DMS114 treated with DMSO at 0.1 percent for 48 hours (cell line): ENCODE results near the gene RPL13A.

ENCODE experiments used
- DNase-seq: peaks from one replicate; lab custom pipeline; 2025; ENCODE audit not compliant: unreplicated experiment; lab: John Stamatoyannopoulos, UW

The RPL13A gene

DNA sequence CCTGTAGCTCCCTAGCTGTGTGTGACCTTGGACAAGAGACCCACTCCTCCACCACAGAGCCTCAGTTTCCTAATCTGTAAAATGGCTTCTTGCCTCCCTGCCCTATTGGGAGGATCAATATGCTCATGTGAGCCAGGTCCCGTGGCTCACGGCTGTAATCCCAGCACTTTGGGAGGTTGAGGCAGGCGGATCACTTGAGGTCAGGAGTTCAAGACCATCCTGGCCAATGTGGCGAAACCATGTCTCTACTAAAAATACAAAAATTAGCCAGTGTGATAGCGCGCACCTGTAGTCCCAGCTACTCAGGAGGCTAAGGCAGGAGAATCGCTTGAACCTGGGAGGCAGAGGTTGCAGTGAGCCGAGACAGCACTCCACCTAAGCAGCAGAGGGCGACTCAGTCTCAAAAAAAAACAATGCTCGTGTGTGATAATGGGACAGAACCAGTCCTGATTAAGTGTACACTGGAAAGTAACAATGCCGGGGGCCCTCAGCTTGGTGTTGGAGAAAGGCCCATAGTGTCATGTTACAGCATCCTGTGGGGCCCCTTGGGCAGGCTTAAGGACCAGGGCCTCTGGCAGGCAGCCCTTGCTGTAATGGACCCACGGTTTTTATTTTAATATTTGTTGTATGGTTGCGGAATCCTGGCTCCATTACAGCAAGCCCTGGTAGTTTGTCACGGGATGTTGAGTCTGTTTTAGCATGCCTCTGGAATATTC lies 15.6 kb downstream of the RPL13A start:
- DNase-seq: no peak

DNA sequence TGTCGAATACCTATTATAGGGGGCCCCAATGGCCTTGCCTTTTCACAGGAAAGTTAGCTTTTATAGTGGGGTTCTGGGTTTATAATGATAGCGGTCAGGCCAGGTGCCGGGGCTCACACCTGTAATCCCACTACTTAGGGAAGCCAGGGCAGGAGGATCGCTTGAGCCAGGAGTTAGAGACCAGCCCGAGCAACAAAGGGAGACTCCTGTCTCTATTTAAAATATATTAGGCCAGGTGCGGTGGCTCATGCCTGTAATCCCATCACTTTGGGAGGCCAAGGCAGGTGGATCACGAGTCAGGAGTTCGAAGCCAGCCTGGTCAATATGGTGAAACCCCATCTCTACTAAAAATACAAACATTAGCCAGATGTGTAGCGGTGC lies 16.2 kb downstream of the RPL13A start:
- no peak for DNase-seq

DNA sequence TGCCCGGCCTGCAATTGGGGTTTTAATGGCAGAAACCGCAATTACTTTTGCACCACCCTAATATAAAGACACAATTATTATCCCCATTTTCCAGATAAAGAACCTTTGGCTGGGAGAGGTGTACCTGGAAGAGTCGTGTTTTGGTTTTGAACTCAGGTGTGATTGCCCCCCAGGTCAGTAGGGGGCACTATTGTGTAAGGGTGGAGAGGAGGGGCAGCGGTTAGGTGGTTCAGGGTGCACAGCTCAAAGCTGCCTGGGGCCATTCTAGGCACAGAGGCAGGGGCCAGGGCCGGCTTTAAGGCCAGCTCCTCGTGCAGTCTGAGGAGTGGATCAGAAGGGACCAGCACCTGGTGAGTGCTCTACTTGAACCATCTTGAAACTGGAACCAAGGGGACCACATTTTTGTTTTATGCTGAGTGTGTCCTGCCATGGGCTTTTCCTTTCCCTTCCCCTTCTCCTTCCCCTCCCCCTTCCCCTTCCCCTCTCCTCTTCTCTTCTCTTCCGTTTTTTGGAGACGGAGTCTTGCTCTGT lies 19.2 kb downstream of the RPL13A start:
- no peak for DNase-seq

DNA sequence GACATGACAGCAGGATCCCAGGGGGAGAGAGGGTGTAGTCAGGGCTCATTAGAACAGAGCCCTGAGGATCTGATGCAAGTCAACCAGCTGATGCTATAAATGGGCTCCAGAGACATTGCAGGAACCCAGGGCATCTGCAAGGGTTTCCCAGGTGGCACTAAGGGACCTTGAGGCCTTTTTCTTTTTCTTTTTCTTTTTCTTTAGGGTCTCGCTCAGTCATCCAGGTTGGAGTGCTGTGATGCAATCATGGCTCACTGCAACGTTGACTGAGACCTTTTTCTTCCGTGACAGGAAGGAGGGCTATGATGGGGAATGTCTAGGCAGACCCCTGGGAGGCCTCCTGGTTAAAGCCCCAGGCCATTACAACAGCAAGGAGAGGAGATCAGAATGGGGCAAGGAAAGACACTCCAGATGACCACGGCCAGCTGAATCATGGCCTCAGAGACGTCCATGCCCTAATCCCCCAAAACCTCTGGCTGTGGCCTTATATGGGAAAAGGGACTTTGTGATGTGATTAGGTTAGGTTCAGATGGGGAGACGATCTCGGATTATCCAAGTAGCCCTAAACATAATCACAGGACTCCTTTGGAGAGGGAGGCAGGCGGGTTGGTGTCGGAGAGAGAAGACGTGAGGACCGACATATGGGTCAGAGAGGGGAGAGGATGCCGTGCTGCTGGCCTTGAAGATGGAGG lies 20.5 kb downstream of the RPL13A start:
- DNase-seq: no peak

DNA sequence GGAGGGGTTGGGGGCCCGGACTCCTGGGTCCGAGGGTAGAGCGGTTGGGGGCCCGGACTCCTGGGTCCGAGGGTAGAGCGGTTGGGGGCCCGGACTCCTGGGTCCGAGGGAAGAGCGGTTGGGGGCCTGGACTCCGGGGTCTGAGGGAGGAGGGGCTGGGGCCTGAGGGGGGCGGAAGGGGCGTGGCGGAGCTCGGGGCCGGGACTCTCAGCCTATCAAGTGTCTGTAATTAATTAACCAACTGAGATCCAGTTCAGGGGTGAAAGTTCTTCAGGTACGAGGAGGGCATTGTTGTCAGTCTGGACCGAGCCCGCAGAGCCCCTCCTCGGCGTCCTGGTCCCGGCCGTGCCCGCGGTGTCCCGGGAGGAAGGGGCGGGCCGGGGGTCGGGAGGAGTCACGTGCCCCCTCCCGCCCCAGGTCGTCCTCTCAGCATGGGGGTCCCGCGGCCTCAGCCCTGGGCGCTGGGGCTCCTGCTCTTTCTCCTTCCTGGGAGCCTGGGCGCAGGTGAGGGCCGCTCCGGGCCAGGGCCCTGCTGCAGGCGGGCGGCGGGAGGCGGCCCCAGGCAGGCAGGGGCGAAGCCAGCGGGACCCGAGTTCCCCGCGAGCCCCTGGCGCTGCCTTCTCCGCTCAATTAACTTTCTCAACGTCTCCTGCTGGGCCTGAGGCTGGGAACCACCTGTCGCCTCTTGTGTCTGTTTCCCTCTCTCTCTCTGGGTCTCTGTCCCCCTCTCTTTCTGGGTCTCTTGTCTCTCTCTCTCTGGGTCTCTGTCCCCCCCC lies 25.8 kb downstream of the RPL13A start:
- DNase-seq: no peak

DNA sequence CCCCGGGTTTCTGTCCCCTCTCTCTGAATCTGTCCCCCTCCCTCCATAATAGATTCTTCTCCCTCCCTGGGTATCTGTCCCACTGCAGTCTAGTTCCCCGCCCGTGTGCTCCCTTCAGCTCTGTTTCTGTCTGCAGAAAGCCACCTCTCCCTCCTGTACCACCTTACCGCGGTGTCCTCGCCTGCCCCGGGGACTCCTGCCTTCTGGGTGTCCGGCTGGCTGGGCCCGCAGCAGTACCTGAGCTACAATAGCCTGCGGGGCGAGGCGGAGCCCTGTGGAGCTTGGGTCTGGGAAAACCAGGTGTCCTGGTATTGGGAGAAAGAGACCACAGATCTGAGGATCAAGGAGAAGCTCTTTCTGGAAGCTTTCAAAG lies 26.3 kb downstream of the RPL13A start:
- no peak for DNase-seq

DNA sequence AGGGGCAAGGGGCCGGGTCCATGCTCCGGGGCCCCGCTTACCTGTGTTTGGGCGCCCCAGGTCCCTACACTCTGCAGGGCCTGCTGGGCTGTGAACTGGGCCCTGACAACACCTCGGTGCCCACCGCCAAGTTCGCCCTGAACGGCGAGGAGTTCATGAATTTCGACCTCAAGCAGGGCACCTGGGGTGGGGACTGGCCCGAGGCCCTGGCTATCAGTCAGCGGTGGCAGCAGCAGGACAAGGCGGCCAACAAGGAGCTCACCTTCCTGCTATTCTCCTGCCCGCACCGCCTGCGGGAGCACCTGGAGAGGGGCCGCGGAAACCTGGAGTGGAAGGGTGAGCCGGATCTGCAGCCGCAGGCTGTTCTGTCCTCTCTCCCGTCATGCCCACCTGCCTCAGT lies 26.7 kb downstream of the RPL13A start:
- DNase-seq: no peak

DNA sequence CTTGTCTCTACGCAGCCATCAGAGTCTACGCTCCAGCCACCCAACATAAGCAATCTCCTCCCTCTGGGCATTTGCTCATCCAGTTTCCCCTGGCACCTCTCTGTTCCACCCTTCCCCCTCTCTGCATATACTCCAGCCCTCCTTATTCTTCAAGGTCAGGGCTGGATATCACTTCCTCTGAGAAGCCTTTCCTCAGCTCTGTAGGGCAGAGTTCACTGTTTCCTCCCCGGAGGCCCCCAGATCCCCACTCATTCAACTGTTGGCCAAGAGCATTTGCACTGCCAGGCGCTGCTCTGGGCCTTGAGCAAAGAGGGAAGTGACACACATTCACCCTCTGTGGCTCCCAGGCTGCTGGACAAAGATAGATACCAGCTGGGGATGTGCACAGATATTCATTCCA lies 28.4 kb downstream of the RPL13A start:
- DNase-seq: no peak

DNA sequence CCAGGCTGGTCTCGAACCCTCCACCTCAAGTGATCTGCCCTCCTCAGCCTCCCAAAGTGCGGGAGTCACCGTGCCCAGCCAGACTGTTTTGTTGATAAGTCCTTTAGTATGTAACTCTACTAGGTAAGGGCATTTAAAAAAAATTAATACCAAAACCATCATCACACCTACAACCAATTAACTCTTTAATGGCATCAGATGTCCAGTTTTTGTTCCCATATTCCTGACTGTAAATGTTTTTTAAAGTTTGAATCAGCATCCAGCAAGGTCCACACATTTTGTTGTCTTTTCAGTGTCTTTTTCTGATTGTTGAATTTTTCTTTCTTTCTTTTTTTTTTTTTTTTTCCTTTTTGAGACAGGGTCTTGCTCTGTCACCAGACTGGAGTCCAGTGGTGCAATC lies 30.6 kb downstream of the RPL13A start:
- DNase-seq: no peak

DNA sequence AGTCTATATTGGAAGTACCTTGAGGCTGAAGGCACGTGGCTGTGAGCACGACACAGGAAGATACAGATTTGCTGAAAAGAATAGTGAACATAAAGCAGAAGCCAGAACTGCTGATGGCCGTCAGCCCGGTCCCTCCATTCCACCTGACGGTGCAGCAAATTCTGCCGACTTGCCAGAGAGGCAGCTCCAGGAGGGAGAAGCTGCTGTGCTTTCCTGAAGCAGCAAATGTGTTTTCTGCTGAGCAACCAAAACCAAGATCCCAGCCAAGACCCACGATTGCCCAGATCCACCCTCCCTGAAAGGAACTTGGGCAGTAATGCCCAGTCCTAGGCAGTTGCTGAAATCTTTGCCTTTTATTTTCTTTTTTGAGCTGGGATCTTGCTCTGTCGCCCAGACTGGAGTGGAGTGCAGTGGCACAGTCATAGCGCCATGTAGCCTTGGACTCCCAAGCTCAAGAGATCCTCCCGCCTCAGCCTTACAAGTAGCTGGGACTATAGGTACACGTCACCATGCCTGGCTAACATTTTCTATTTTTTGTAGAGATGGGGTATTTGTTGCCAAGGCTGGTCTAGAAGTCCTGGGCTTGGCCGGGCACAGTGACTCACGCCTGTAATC lies 33.4 kb downstream of the RPL13A start:
- DNase-seq: no peak

DNA sequence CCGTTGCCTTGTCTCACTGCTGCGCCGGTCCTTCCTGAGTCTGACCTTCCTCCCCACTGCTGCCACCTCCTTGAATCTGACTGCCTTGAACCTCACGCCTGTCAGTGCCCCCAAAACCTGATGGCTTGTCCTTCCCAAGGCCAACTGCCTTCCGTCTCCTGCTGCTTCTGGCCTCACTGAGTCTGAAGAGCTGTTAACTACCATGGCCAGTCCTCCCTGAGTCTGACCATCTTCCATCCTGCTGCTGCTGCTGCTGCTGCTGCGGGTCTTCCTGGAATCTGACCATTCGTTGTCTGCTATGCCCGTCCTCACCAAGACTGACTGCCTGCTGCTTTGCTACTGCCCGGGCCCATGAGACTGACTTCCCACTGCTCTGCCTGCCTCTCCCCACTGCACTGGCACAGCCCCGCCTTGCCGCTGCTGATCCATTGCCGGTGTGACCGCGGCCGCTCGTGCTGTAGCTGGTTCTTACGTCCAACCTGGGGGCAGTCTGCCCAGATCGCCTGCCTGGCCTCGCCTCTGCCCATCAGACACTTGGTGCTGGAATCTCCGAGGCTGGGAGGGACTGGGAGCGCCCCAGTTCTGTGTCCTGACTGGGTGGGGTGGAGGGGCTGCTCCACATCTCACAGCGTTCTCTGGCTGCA lies 37.5 kb downstream of the RPL13A start:
- no peak for DNase-seq

DNA sequence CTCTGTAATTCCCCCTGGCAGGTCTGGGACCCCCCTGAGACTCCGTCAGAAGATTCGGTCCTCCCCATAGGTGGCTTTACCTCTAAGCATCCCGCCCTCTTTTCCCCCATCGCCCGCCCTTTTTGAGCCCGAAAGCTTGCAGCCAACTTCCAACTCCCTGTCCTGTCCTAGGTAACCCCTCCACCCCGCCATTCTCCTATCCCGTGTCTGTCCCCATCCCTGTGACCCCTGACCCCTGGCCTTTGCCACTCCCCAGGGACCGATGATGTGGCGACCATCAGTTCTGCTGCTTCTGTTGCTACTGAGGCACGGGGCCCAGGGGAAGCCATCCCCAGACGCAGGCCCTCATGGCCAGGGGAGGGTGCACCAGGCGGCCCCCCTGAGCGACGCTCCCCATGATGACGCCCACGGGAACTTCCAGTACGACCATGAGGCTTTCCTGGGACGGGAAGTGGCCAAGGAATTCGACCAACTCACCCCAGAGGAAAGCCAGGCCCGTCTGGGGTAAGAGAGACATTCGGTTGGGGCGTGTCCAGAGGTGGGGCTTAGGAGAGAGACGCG lies 40.9 kb downstream of the RPL13A start:
- no peak for DNase-seq

DNA sequence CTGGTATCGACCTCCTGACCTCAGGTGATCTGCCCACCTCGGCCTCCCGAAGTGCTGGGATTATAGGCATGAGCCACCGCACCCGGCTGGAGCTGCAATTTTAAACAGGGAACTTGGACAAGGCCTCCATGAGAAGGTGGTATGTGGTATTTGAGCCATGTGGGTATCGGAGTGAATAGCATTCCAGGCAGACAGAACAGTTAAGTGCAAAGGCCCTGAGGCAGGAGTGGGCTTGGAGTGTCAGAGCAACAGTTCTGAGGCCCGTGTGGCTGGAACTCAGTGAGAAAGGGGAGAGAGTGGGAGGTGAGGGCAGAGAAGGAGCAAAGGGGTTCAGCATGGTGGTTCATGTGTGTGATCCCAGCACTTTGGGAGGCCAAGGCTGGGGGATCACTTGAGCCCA lies 43.3 kb downstream of the RPL13A start:
- DNase-seq: no peak

DNA sequence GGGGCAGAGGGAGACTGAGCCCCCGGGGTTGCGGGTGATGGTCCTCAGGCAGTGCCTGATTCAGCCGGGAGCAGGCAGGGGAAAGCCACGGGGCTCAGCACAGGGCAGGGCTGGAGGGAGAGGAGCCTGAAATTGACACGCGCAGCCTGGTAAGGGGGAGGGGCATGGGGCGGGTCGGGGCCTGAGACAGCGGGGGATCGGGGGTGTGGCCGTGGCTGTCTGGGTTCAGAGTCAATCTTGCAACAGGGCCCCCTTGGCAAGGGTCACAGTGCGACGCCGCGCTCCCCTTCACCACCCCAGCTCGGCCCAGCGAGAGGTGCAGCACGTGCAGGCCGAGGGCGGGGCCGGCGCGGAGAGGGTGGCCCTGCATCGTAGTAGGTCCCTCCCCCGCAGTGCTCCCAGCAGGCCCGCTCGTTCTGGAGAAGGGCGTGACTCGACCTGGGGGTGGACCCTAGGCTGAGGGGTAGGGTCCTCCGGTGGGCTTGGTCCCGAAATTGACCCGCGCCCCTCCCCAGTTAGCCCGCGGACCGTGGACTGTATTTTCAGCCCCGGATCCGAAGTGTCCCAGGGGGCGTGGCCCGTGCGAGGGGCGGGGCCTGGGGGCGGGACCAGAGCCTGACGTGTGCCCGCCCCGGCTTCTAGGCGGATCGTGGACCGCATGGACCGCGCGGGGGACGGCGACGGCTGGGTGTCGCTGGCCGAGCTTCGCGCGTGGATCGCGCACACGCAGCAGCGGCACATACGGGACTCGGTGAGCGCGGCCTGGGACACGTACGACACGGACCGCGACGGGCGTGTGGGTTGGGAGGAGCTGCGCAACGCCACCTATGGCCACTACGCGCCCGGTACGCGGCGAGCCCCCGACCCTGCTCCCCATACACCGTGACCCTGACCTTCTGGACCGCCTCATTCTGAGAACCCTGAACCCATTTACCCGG lies 46.4 kb downstream of the RPL13A start:
- DNase-seq: peak; percentile 25

DNA sequence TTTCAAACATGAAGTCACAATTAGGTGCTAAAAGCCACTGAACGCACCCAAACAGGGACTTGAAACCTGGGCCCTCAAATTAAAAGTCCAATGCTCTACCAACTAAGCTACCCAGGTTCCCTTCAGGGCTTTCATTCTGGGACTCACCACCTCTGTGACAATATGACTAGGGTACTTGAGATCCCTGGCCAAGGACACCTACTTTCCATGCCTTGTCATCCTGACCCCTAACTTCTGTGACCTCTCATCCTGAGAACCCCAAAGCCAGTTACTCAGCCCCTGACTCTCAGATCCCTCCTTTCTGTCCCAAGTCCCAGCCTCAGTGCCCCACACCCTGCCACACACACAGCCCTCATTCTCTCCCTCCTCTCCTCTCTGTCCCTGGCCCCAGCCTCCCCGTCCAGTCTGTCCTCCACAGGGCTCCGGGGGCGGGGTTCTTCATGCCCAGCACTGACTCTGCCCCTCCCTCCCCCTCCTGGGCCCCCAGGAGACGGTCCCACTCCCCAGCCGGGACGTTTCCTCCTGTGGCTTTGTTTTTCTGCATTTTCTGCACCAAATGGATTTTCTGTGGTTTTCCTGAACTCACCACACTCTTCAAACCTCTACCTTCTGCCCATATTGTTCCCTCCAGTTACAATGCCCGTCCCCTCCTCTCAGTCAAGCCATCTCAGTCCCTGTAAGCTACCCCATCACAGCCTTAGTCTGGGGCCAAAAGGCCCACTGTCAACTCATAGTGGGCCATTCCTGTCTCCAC lies 47.4 kb downstream of the RPL13A start:
- DNase-seq: no peak

DNA sequence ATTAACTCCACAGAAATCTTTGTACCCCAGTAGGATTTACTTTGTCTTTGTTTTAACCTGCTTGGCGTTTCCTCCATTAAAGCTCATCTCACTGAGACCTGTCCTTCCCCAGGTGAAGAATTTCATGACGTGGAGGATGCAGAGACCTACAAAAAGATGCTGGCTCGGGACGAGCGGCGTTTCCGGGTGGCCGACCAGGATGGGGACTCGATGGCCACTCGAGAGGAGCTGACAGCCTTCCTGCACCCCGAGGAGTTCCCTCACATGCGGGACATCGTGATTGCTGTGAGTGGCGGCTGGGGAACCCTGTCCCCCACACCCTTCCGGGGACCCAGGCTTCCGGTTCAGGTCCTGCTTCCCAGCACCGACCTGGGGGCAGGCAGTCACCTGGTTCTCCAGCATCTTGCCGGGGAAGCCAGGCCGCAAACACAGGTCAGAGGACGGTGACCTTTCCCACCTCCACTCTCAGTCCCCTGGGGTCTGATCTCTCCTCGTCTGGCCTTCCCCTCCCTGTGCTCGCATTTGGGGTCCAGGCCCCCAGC lies 49.6 kb downstream of the RPL13A start:
- no peak for DNase-seq

DNA sequence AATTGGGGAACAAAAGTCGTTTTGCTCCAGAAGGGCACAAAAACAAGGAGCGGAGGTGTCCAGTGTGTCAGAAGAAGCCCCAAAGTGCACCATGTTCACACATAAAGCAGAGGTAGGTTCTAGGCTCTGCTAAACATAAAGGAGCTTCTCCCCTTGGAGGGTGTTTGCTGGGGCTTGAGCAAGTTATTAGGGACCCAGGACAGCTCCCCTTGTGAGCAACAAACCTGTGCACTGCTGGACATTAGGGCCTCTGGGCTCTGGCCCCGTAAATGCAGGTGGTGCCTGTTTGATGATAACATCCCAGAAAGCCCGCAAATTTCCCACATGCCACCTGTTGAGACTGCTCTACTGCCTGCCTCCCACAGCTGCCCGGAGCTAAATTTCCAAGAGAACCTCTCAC lies 51.2 kb downstream of the RPL13A start:
- no peak for DNase-seq

DNA sequence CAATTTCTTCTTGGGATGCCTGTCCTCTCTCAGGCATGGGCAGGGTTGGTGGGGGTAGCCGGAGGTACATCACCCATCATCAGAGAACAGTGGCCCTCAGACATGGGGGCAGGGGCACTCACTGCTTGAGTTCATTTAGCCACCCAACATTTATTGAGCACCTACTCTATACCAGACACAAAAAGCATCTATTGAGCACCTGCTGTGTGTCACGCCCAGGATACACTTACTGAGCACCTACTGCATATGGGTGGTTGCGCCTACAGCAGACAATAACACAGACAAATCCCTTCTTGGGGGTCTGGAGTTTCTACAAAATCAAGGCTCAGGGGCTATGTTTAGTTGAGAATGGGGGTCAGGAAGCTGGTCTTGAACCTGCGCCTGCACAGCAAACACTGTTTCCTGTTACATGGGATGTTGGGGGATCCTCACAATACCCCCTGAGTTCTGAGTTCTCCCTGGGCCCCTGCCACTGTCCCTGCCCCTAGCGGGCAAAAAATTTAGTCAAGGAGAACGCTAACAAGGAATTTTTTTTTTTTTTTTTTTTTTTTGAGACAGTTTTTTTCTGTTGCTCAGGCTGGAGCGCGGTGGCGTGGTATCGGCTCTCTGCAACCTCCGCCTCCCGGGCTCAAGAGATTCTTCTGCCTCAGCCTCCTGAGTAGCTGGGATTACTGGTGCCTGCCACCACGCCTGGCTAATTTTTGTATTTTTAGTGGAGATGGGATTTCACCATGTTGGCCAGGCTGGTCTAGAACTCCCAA lies 52.0 kb downstream of the RPL13A start:
- DNase-seq: no peak
